GM12878 (cell line): ENCODE results near the gene PPP1R37. TPM values are rescaled to one million over a fixed set of nuclear protein-coding genes. Genes with fewer than 3 reads are reported as not detected.
A peak's percentile ranks its signal among the peaks of the same experiment; 100 is the strongest.

Experiments
- BHLHE40 ChIP-seq, 2 experiments: fragments of 450-650 bp in 1 of 2; IDR thresholded peaks; 2 replicates each; pipeline ENCODE4 v1.6.1; 2011 to 2017; ENCODE audit warnings: low read depth in 2 of 2, borderline replicate concordance in 1 of 2, improper control_type of control experiment in 1 of 2, low read length in 1 of 2, mild to moderate bottlenecking in 1 of 2
- BMI1 ChIP-seq: fragments of 450-650 bp; IDR thresholded peaks from 2 replicates; pipeline ENCODE4 v1.6.1; 2016; ENCODE audit warnings: mild to moderate bottlenecking, moderate library complexity, borderline replicate concordance
- CREB1 ChIP-seq: IDR thresholded peaks from 2 replicates; pipeline ENCODE4 v1.6.1; 2012; ENCODE audit warnings: low read depth, mild to moderate bottlenecking, inconsistent platforms
- EGR1 ChIP-seq, 2 experiments: IDR thresholded peaks; 1 replicate in 1 of 2; 2 replicates in 1 of 2; pipeline ENCODE4 v1.6.1; 2011 to 2012; ENCODE audit warnings: low read depth in 2 of 2, low read length in 2 of 2, borderline replicate concordance in 1 of 2, mild to moderate bottlenecking in 1 of 2, moderate library complexity in 1 of 2
- KLF5 ChIP-seq: fragments of 450-650 bp; IDR thresholded peaks from 2 replicates; pipeline ENCODE4 v1.6.1; 2014; ENCODE audit warnings: mild to moderate bottlenecking; ENCODE audit not compliant: partially characterized antibody
- NRF1 ChIP-seq: conservative IDR thresholded peaks from 2 replicates; pipeline ENCODE4 v1.6.1; 2011; ENCODE audit warnings: mild to moderate bottlenecking, low read depth, low read length, improper control_type of control experiment
- SIN3A ChIP-seq: IDR thresholded peaks from 2 replicates; pipeline ENCODE4 v1.6.1; 2012; ENCODE audit warnings: low read depth, low read length, improper control_type of control experiment
- SMAD1 ChIP-seq: fragments of 450-650 bp; IDR thresholded peaks from 2 replicates; pipeline ENCODE4 v1.6.1; 2018; ENCODE audit warnings: mild to moderate bottlenecking, low read depth; ENCODE audit not compliant: partially characterized antibody
- SMARCA5 ChIP-seq: fragments of 450-650 bp; IDR thresholded peaks from 2 replicates; pipeline ENCODE4 v1.6.1; 2017; ENCODE audit warnings: mild to moderate bottlenecking
- SUPT20H ChIP-seq: IDR thresholded peaks from 2 replicates; pipeline ENCODE4 v1.6.1; 2011; ENCODE audit warnings: low read depth, mild to moderate bottlenecking, low read length, moderate library complexity, borderline replicate concordance; ENCODE audit not compliant: control insufficient read depth
- TBL1XR1 ChIP-seq: IDR thresholded peaks from 2 replicates; pipeline ENCODE4 v1.6.1; 2012; ENCODE audit warnings: low read depth, low read length, improper control_type of control experiment
- TCF3 ChIP-seq: IDR thresholded peaks from 2 replicates; pipeline ENCODE4 v1.6.1; 2012; ENCODE audit warnings: low read depth, mild to moderate bottlenecking, low read length, borderline replicate concordance; ENCODE audit not compliant: insufficient read depth
- ZNF217 ChIP-seq: fragments of 450-650 bp; IDR thresholded peaks from 2 replicates; pipeline ENCODE4 v1.6.1; 2017; ENCODE audit warnings: antibody characterized with exemption, mild to moderate bottlenecking
- ZNF384 ChIP-seq: IDR thresholded peaks from 2 replicates; pipeline ENCODE4 v1.6.1; 2012; ENCODE audit warnings: low read depth, mild to moderate bottlenecking, low read length, improper control_type of control experiment, borderline replicate concordance
- polyA plus RNA-seq, 11 experiments: library from polyadenylated mRNA; depleted of rRNA in 4 of 11; unstranded in 6 of 11; stranded (reverse) in 5 of 11; fragments of >200 nt; fragmentation: Nextera tagmentation in 4 of 11; fragmentation: Illumina TruSeq in 1 of 11; extraction: Ambion mirVana in 4 of 11; extraction: Trizol in 1 of 11; gene quantifications; 1 replicate in 1 of 11; 2 replicates in 10 of 11; pipeline versions ENCODE4 v1.2.1 to v1.2.3, GENCODE V29; 2011 to 2016; ENCODE audit warnings: inconsistent platforms in 2 of 11, missing spikeins in 2 of 11, low read depth in 1 of 11
- total RNA-seq, 4 experiments: library from RNA; depleted of rRNA in 3 of 4; stranded (reverse); fragments of >200 nt in 3 of 4; fragmentation: Illumina TruSeq in 1 of 4; extraction: Trizol in 1 of 4; gene quantifications; 2 replicates each; pipeline versions ENCODE4 v1.2.1 to v1.2.3, GENCODE V29; 2013 to 2021
- TF ChIP-seq, protein P1 (sequence below), 3 experiments: IDR thresholded peaks in 2 of 3; conservative IDR thresholded peaks in 1 of 3; 2 replicates each; pipeline ENCODE4 v1.5.1; 2011; ENCODE audit warnings: low read depth in 3 of 3, low read length in 3 of 3, mild to moderate bottlenecking in 3 of 3, control low read depth in 2 of 3, moderate library complexity in 2 of 3, inconsistent platforms in 1 of 3, mixed read lengths in 1 of 3; ENCODE audit not compliant: control insufficient read depth in 2 of 3, insufficient read depth in 1 of 3; ENCODE audit errors: extremely low read depth in 1 of 3
- TF ChIP-seq, protein P2 (sequence below): fragments of 450-650 bp; IDR thresholded peaks from 2 replicates; pipeline ENCODE4 v1.6.1; 2016; ENCODE audit warnings: mild to moderate bottlenecking
- TF ChIP-seq, protein P3 (sequence below): fragments of 450-650 bp; IDR thresholded peaks from 2 replicates; pipeline ENCODE4 v1.6.1; 2017; ENCODE audit warnings: mild to moderate bottlenecking, low read depth, inconsistent platforms; ENCODE audit not compliant: poor library complexity, severe bottlenecking
- TF ChIP-seq, protein P4 (sequence below): fragments of 450-650 bp; IDR thresholded peaks from 2 replicates; pipeline ENCODE4 v1.6.1; 2017; ENCODE audit warnings: mild to moderate bottlenecking, moderate library complexity

Gene PPP1R37
- total and polyA plus RNA-seq, 10 of the 15 experiments (the other 5 are each of a cell fraction or from before 2014, with no cell fraction given): 0.09 to 21.3 (median 5.1) TPM; not detected in 1

DNA sequence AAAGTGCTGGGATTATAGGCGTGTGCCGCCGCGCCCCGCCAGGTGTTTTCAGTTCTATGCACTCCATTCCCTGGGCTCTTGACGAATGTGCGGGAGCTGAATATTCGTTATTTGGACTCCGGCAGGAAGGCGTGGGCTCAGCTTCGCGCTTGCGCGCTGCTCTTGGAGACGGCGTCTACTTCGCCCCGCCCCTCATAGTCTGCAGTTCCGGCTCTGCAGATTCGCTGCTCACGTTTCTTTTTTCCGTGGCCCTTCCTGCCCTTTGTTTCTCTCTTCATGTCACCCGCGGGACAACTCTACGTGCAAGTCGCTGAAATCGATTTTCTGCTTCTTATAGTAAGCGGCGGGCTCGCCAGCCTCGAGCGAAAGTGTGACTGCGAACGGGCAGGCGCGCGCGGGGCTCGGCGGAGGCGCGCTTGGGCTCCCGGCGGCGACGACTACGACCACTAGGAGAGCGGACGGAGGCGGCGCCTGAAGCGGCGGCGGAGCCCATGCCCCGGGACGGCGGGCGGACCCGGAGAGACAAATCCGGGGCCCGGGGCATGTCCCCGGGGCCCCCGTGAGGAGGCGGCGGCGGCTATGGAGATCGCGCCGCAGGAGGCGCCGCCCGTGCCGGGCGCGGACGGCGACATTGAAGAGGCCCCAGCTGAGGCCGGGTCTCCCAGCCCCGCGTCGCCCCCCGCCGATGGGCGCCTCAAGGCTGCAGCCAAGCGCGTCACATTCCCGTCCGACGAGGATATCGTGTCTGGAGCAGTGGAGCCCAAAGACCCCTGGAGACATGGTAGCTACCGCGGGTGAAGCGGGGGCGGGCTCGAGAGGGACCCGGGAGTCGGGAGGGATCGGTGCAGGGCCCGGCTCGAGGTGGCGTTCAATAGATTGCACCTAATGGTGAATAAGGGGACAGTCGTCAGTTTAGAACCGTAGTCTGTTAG, at the start of gene PPP1R37 (continued):
- TF ChIP-seq, protein P1, sequence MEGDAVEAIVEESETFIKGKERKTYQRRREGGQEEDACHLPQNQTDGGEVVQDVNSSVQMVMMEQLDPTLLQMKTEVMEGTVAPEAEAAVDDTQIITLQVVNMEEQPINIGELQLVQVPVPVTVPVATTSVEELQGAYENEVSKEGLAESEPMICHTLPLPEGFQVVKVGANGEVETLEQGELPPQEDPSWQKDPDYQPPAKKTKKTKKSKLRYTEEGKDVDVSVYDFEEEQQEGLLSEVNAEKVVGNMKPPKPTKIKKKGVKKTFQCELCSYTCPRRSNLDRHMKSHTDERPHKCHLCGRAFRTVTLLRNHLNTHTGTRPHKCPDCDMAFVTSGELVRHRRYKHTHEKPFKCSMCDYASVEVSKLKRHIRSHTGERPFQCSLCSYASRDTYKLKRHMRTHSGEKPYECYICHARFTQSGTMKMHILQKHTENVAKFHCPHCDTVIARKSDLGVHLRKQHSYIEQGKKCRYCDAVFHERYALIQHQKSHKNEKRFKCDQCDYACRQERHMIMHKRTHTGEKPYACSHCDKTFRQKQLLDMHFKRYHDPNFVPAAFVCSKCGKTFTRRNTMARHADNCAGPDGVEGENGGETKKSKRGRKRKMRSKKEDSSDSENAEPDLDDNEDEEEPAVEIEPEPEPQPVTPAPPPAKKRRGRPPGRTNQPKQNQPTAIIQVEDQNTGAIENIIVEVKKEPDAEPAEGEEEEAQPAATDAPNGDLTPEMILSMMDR (IDR thresholded peaks at IDR 0.05 in 2 of 3, conservative IDR thresholded peaks at IDR 0.05 in 1 of 3; ENCODE audit: control insufficient read depth in 2 of 3, extremely low read depth in 1 of 3, insufficient read depth in 1 of 3, low read depth in 3 of 3, low read length in 3 of 3): peak; percentile 7 to 24 (median 13); a peak in 2 of 6 replicates
- TF ChIP-seq KLF5: peak; percentile 65
- TF ChIP-seq, protein P2, sequence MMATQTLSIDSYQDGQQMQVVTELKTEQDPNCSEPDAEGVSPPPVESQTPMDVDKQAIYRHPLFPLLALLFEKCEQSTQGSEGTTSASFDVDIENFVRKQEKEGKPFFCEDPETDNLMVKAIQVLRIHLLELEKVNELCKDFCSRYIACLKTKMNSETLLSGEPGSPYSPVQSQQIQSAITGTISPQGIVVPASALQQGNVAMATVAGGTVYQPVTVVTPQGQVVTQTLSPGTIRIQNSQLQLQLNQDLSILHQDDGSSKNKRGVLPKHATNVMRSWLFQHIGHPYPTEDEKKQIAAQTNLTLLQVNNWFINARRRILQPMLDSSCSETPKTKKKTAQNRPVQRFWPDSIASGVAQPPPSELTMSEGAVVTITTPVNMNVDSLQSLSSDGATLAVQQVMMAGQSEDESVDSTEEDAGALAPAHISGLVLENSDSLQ: peak; percentile 60
- peak; percentile 83; the same call in 1 of the 2 replicates for TF ChIP-seq BMI1
- TF ChIP-seq SMARCA5: peak; percentile 88; the same call in 1 of the 2 replicates
- TF ChIP-seq EGR1 (IDR thresholded peaks at IDR 0.05; ENCODE audit: borderline replicate concordance in 1 of 2, low read depth in 2 of 2, low read length in 2 of 2): peak in 1 of 2 experiments; percentile 76; a peak in 1 of 3 replicates
- TF ChIP-seq NRF1: peak; percentile 63
- peak; percentile 67; the same call in 1 of the 2 replicates for TF ChIP-seq TBL1XR1
- peak; percentile 30; the same call in 1 of the 2 replicates for TF ChIP-seq TCF3
- TF ChIP-seq BHLHE40 (IDR thresholded peaks at IDR 0.05; ENCODE audit: borderline replicate concordance in 1 of 2, low read depth in 2 of 2, low read length in 1 of 2): peak; percentile 97 to 99
- no peak for TF ChIP-seq SUPT20H
- no peak for TF ChIP-seq ZNF217
- TF ChIP-seq, protein P3, sequence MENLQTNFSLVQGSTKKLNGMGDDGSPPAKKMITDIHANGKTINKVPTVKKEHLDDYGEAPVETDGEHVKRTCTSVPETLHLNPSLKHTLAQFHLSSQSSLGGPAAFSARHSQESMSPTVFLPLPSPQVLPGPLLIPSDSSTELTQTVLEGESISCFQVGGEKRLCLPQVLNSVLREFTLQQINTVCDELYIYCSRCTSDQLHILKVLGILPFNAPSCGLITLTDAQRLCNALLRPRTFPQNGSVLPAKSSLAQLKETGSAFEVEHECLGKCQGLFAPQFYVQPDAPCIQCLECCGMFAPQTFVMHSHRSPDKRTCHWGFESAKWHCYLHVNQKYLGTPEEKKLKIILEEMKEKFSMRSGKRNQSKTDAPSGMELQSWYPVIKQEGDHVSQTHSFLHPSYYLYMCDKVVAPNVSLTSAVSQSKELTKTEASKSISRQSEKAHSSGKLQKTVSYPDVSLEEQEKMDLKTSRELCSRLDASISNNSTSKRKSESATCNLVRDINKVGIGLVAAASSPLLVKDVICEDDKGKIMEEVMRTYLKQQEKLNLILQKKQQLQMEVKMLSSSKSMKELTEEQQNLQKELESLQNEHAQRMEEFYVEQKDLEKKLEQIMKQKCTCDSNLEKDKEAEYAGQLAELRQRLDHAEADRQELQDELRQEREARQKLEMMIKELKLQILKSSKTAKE: peak; percentile 93
- TF ChIP-seq, protein P4, sequence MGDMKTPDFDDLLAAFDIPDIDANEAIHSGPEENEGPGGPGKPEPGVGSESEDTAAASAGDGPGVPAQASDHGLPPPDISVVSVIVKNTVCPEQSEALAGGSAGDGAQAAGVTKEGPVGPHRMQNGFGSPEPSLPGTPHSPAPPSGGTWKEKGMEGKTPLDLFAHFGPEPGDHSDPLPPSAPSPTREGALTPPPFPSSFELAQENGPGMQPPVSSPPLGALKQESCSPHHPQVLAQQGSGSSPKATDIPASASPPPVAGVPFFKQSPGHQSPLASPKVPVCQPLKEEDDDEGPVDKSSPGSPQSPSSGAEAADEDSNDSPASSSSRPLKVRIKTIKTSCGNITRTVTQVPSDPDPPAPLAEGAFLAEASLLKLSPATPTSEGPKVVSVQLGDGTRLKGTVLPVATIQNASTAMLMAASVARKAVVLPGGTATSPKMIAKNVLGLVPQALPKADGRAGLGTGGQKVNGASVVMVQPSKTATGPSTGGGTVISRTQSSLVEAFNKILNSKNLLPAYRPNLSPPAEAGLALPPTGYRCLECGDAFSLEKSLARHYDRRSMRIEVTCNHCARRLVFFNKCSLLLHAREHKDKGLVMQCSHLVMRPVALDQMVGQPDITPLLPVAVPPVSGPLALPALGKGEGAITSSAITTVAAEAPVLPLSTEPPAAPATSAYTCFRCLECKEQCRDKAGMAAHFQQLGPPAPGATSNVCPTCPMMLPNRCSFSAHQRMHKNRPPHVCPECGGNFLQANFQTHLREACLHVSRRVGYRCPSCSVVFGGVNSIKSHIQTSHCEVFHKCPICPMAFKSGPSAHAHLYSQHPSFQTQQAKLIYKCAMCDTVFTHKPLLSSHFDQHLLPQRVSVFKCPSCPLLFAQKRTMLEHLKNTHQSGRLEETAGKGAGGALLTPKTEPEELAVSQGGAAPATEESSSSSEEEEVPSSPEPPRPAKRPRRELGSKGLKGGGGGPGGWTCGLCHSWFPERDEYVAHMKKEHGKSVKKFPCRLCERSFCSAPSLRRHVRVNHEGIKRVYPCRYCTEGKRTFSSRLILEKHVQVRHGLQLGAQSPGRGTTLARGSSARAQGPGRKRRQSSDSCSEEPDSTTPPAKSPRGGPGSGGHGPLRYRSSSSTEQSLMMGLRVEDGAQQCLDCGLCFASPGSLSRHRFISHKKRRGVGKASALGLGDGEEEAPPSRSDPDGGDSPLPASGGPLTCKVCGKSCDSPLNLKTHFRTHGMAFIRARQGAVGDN: peak; percentile 62
- TF ChIP-seq ZNF384: no peak
- peak; percentile 85 for TF ChIP-seq CREB1
- peak; percentile 94 for TF ChIP-seq SIN3A
- no peak for TF ChIP-seq SMAD1
